ENCODE measurements around the gene ZBTB44.

DNA sequence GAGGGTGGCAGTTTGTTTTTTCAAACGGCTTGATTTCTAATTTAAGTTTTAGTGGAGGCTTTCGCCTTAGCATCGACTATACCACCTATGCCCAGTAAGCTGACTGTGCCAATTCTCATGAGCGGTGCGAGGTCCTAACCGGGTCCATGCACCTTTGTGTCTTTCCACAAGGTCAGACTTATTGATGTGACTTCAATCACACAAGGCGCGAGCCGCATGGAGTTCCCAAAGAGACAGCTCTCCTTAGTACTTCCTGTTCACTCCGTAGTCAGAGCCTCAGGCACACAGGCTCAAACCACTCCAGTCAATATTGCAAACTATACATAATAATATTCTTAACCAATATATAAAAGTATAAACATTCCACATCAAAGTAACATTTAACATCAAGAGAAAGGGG is 136.9 kb downstream of the ZBTB44 start:
- TF ChIP-seq, protein P1, sequence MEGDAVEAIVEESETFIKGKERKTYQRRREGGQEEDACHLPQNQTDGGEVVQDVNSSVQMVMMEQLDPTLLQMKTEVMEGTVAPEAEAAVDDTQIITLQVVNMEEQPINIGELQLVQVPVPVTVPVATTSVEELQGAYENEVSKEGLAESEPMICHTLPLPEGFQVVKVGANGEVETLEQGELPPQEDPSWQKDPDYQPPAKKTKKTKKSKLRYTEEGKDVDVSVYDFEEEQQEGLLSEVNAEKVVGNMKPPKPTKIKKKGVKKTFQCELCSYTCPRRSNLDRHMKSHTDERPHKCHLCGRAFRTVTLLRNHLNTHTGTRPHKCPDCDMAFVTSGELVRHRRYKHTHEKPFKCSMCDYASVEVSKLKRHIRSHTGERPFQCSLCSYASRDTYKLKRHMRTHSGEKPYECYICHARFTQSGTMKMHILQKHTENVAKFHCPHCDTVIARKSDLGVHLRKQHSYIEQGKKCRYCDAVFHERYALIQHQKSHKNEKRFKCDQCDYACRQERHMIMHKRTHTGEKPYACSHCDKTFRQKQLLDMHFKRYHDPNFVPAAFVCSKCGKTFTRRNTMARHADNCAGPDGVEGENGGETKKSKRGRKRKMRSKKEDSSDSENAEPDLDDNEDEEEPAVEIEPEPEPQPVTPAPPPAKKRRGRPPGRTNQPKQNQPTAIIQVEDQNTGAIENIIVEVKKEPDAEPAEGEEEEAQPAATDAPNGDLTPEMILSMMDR (IDR thresholded peaks at IDR 0.05) = no peak
- TF ChIP-seq EP300 (IDR thresholded peaks at IDR 0.05) (no peak), POLR2AphosphoS5 (IDR thresholded peaks at IDR 0.05) (no peak), POLR2A (IDR thresholded peaks at IDR 0.05) (no peak)
